ENCODE measurements around the gene RTCA. TPM values are rescaled to one million over a fixed set of nuclear protein-coding genes. Genes with fewer than 3 reads are reported as not detected.

Gene RTCA
- total RNA-seq, 1 experiment from 2014 or later: 33.6 TPM

GRCh38 chr1:100287162-100287561, 21.1 kb downstream of the RTCA start:
- Histone ChIP-seq H2AK5ac (ENCODE audit: insufficient read length, low read length) (no peak overlapping the region), H3K27ac (ENCODE audit: insufficient read length, low read depth, low read length) (no peak overlapping the region), H3K27me3 (ENCODE audit: insufficient read depth, low read length) (no peaks in the 10 kb centered on the region), H3K4ac (ENCODE audit: low read depth, low read length) (no peak overlapping the region), H3K23ac (ENCODE audit: insufficient read length, low read depth, low read length) (no peak overlapping the region), H3K9me3 (ENCODE audit: control insufficient read depth, low read depth, low read length) (no peaks in the 10 kb centered on the region), H3T11ph (ENCODE audit: low read length) (no peak overlapping the region), H3K9ac (ENCODE audit: extremely low read depth, insufficient read length, low read length) (no peak overlapping the region), H3K56ac (ENCODE audit: insufficient read length, low read depth, low read length) (no peak overlapping the region), H2BK20ac (ENCODE audit: low read depth, low read length, poor library complexity, severe bottlenecking) (no peak overlapping the region), H4K8ac (replicated peaks; ENCODE audit: insufficient read length, low read depth, low read length) (no peak overlapping the region), H3K18ac (ENCODE audit: insufficient read length, low read depth, low read length) (no peak overlapping the region), H3K4me2 (ENCODE audit: insufficient read depth, insufficient read length, low read length) (no peak overlapping the region), H4K5ac (ENCODE audit: insufficient read length, low read depth, low read length) (no peak overlapping the region), H3K14ac (ENCODE audit: insufficient read depth, low read length) (no peak overlapping the region), H2BK12ac (ENCODE audit: insufficient read length, low read depth, low read length) (no peak overlapping the region), H2BK15ac (ENCODE audit: low read depth, low read length) (no peak overlapping the region), H3K4me1 (ENCODE audit: insufficient read depth, low read length) (no peaks in the 10 kb centered on the region), H3K23me2 (ENCODE audit: insufficient read length, low read depth, low read length, poor library complexity, severe bottlenecking) (no peaks in the 10 kb centered on the region), H3K79me2 (ENCODE audit: insufficient read depth, low read length) (no peaks in the 10 kb centered on the region), H2BK5ac (ENCODE audit: insufficient read length, low read length) (no peak overlapping the region), H2BK120ac (ENCODE audit: low read depth, low read length, poor library complexity, severe bottlenecking) (no peak overlapping the region), H2AFZ (ENCODE audit: low read length) (no peak overlapping the region), H4K20me1 (ENCODE audit: control insufficient read depth, insufficient read depth, insufficient read length) (no peaks in the 10 kb centered on the region), H3K79me1 (ENCODE audit: insufficient read depth, low read depth, low read length, poor library complexity, severe bottlenecking) (no peaks in the 10 kb centered on the region), H4K91ac (ENCODE audit: insufficient read length, low read depth, low read length) (no peak overlapping the region)
- peaks cover 20 to 56% (median 47%) of the 10 kb centered on the region in 3 experiments for H3K36me3 Mint-ChIP-seq (ENCODE audit: insufficient read depth in 1 of 3, low read depth in 3 of 3)
- H3K4me3 Mint-ChIP-seq: no peak overlapping the region
- no peak for TF ChIP-seq CTCF (conservative IDR thresholded peaks at IDR 0.05)
- H3K27ac Mint-ChIP-seq: no peak overlapping the region
- no peak for DNase-seq
- no peaks in the 10 kb centered on the region for H3K9me3 Mint-ChIP-seq
- no peaks in the 10 kb centered on the region for H3K27me3 Mint-ChIP-seq (ENCODE audit: low read depth)
- no CpG with 5 or more reads among the region's 3 CpGs for WGBS (ENCODE audit: extremely low coverage, insufficient read length, low lambda C conversion rate)
- no peaks in the 10 kb centered on the region for H3K4me1 Mint-ChIP-seq
